AG20443 (cell line): Measurements from ENCODE around the gene RNASE13.

ENCODE experiments used
- DNase-seq: peaks from one replicate; pipeline ENCODE4 v3.0.0; 2012; ENCODE audit warnings: low spot score, mixed read lengths

Gene RNASE13

GRCh38 chr14:21034707-21035106 lies at the start of gene RNASE13:
Gene RNASE13 (minus strand): TSS chr14:21034807. CDS start chr14:21034288, 519 bp downstream.
- DNase-seq, result no peak

DNA sequence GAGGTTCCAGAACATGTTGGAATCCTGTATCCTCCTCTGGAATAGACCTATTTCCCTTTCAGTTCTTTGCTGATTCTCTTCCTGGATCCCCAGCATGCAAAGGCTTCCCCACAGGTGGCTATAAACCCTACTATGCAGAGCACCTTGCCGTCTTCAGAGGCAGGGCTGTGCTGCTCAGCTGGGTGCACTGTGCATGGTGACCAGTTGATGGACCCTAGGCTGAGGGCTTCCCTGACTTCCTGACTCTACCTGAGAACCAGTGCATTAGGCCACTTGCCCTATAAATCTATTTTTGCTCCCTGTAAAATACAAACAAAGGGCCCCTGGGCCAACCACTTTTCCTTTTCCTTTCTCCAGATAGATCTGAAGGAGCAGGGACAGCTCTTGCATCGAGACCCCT lies 49.8 kb upstream of the RNASE13 start:
- DNase-seq, result no peak

GRCh38 chr14:21083565-21084325 lies 49.1 kb upstream of the RNASE13 start:
- no peak for DNase-seq

DNA sequence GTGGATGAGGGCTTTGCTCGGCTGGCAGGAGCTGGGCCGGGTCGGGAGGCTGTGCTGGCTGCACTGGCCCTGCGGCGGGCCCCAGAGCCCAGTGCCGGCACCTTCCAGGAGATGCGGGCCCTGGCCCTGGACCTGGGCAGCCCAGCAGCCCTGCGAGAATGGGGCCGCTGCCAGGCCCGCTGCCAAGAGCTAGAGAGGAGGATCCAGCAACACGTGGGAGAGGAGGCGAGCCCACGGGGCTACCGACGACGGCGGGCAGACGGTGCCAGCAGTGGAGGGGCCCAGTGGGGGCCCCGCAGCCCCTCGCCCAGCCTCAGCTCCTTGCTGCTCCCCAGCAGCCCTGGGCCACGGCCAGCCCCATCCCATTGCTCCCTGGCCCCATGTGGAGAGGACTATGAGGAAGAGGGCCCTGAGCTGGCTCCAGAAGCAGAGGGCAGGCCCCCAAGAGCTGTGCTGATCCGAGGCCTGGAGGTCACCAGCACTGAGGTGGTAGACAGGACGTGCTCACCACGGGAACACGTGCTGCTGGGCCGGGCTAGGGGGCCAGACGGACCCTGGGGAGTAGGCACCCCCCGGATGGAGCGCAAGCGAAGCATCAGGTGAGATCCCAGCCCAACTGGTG lies 47.0 kb upstream of the RNASE13 start:
- no peak for DNase-seq

DNA sequence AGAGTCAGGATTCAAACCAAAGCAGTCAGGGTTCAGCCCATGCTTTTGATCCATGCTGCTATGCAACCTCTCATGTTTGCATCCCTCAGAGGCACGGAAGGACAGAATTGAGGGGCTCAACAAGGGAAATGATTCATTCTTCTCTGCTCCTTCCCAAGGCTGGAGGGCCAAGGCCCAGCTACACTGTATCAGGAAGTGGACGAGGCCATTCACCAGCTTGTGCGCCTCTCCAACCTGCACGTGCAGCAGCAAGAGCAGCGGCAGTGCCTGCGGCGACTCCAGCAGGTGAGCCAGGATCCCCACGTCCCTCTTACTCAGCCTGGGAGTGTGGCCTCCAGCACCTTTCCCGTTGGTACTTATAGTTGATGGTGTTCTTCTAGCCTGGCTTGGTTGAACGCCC lies 44.1 kb upstream of the RNASE13 start:
- no peak for DNase-seq

GRCh38 chr14:21078287-21078686 lies 43.7 kb upstream of the RNASE13 start:
- no peak for DNase-seq

GRCh38 chr14:21077672-21078071 lies 43.1 kb upstream of the RNASE13 start:
- no peak for DNase-seq

GRCh38 chr14:21075719-21076437 lies 41.3 kb upstream of the RNASE13 start:
- no peak for DNase-seq

DNA sequence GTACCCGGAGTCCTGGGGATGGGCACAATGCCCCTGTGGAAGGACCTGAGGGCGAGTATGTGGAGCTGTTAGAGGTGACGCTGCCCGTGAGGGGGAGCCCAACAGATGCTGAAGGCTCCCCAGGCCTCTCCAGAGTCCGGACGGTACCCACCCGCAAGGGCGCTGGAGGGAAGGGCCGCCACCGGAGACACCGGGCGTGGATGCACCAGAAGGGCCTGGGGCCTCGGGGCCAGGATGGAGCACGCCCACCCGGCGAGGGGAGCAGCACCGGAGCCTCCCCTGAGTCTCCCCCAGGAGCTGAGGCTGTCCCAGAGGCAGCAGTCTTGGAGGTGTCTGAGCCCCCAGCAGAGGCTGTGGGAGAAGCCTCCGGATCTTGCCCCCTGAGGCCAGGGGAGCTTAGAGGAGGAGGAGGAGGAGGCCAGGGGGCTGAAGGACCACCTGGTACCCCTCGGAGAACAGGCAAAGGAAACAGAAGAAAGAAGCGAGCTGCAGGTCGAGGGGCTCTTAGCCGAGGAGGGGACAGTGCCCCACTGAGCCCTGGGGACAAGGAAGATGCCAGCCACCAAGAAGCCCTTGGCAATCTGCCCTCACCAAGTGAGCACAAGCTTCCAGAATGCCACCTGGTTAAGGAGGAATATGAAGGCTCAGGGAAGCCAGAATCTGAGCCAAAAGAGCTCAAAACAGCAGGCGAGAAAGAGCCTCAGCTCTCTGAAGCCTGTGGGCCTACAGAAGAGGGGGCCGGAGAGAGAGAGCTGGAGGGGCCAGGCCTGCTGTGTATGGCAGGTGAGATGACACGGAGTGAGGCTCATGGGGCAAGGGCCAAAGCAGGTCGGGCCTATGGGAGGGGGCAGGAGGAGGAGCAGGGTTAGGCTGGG lies 40.0 kb upstream of the RNASE13 start:
- no peak for DNase-seq

GRCh38 chr14:21073921-21074320 lies 39.3 kb upstream of the RNASE13 start:
- DNase-seq, result no peak

DNA sequence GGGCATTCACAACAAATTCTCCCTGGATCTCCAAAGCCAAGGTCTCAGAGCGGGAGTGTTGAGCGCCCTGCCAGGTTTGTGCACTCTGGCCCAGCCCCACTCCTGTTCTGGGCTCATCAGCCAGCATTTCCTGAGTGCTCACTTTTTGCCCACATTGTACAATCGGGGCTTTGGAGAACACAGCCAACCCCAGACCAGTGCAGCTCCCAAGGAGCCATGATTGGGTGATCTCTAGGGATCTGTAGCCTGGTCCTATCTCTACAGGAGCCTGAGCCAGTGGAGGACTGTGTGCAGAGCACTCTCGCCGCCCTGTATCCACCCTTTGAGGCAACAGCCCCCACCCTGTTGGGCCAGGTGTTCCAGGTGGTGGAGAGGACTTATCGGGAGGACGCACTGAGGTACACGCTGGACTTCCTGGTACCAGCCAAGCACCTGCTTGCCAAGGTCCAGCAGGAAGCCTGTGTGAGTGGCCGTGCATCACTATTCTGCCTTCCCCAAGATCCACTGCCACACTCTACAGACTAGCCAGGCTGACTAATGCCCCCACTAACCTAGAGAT lies 38.3 kb upstream of the RNASE13 start:
- DNase-seq, result no peak

- DNase-seq, result peak; percentile 74
Measured at GRCh38 chr14:21072031-21072473, 37.4 kb upstream of the RNASE13 start.

GRCh38 chr14:21071225-21072030 lies 36.8 kb upstream of the RNASE13 start:
- peak; percentile 95 for DNase-seq

DNA sequence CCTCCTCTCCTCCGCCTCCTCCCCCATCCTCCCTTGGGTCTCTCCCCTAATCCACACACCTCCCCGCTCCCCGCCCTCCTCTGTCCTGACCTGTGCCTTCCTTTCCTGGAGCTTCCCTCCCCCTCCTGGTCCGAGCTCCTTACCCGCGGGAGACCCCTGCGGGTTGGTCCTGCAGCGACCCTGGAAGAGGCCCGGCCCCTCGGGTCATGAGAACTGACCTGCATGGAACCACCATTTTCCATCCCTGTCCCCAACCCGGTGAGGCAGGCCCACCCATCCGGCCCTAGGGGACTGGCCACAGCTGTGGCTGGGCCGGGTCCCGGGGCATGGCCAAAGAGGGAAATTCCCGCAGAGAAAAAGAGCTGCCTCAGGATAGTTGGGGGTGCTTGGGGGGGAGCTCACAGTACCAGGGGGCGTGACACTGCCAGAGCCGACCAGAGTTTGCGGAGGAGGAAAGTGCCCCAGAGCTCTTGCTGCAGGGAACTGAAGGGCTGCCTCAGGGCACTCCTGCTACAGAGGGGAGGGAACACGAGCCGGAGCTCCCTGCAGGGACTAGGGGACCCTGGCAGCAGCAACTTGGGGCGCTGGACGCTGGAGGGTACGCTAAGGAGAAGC lies 36.1 kb upstream of the RNASE13 start:
- peak; percentile 51 for DNase-seq

DNA sequence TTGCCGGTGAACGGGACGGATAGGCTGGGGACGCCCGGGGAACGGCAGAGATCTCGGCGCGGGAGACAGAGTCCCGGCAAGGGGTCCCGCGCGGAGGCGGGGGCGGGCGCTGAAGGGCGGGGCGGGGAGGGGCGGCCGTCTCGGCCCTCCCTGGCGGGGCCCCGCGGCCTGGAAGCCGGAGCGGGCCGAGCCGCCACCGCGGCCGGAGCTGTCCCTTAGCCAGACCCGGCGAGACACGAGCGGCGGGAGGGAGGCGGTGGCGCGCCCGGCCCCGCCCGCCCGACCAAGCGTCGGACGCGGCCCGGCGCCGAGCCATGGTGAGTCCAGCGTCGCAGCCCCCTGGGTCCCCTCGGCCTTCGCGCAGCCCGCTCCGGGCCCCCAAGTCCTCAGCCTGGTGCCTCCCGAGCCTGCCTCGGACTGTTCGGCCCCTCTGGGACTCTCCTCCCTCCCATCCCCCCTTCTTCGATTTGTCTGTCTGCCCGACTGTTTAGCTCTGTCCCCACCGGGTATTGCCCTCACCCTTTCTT lies 35.5 kb upstream of the RNASE13 start, which contains the start of gene ARHGEF40:
Gene ARHGEF40, plus strand, starts transcription at position 222 of the 527 bp plus-strand sequence. Its CDS starts 93 bp downstream, at position 315.
- peak; percentile 86 for DNase-seq

DNA sequence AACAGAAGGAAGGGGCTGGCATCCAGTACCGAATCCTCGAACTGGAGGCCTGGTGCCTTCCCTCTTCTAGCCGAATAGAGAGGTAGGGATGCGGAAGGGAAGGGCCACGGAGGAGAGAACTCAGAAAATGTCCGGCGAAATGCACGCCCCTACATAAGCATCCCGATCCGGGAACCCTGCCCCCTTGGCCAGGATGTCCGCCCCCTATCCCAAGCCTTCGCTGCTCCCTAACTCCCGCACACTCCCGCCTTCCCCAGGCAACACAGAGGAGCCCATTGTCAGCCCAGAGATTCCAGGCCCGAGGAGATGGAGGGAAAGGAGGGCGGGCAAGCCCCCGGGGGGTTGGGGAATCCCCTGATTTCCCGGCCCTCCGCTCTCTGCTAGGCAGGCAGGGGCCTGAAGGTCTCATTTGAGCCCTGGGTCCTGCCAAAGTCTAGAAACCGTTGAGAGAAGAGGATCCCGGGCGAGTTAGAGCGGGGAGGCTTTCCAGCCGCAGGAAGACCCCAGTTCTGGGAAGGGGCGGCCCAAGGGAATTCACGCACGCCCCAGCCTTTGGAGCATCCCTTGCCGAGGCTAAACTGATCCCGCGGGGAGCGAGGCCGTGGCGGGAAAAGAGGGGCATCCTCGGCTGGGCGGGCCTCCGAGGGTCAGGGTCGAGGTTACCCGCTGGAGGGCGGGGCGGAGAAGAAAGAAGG lies 34.9 kb upstream of the RNASE13 start:
- peak; percentile 42 for DNase-seq

GRCh38 chr14:21068521-21069387 lies 34.1 kb upstream of the RNASE13 start:
- peak; percentile 67 for DNase-seq

- no peak for DNase-seq
Measured at GRCh38 chr14:21066882-21067502, 32.4 kb upstream of the RNASE13 start.
